NCI-H1048 (cell line): ENCODE data around the gene MKLN1.

Experiments
- DNase-seq: peaks from one replicate; lab custom pipeline; 2025; lab: John Stamatoyannopoulos, UW

Gene MKLN1

DNA sequence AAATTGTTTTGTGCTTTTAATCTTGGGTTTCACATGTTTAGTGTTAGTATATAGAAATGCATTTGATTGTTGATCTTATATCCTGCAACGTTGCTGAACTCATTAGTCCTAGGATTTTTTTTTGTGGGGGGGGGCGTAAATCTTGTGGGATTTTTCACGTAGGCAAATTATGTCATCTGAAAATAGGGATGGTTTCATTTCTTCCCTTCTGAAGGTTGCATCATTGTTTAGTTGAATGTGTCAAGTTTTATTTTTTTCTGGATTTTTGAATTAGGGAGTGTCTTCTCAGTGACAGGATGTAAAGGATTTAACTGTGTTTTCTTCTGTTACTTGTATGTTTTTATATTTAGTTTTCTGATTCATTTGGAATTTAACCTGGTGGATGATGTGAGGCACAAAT lies 26.7 kb downstream of the MKLN1 start:
- no peak for DNase-seq

DNA sequence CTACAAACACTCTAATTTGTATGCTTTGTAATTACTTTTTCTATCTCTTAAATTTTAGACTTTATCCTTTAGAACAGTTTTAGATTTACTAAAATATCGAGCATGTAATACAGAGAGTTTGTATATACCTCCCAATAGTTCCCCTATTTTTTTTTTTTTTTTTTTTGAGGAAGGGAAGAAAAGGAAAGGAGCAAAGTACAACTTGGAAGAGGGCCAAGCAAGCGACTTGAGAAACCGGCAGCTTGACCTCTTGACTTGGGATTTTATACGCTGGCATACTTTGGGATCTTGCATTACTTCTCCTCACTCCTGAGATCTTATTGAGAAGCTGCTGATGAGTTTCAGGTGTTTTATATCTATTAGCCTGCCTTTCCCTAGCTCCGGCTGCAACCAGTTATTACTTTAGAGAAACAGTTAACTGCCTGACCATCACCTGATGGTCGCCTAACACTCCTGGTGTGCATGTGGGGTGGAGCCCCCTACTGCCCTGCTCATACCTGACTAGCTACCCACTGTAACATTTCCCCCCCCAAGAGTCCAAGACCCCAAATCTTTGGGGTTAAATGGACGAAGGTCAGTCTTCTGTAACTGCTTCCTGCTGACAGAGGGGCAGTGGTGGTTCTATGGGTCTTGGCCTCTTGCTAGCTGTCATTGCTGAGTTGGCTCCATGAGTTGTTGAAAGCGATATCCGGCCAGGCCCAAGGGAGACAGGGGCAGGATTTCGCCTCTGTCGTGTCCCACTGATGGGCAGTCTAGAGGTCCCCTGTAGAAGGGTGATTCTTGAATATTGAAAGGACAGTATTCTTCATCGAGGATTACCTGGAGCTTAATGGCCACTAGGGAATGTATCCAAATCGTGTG lies 28.5 kb downstream of the MKLN1 start:
- no peak for DNase-seq

GRCh38 chr7:131357282-131357880 lies 29.7 kb downstream of the MKLN1 start:
- DNase-seq: no peak

- DNase-seq: no peak
Measured at GRCh38 chr7:131358636-131359035, 31.0 kb downstream of the MKLN1 start.

- DNase-seq: no peak
Measured at GRCh38 chr7:131359136-131359776, 31.6 kb downstream of the MKLN1 start.

GRCh38 chr7:131363719-131364118 lies 36.0 kb downstream of the MKLN1 start:
- DNase-seq: no peak

GRCh38 chr7:131364767-131365344 lies 37.2 kb downstream of the MKLN1 start:
- no peak for DNase-seq

GRCh38 chr7:131365838-131366237 lies 38.2 kb downstream of the MKLN1 start:
- DNase-seq: no peak

DNA sequence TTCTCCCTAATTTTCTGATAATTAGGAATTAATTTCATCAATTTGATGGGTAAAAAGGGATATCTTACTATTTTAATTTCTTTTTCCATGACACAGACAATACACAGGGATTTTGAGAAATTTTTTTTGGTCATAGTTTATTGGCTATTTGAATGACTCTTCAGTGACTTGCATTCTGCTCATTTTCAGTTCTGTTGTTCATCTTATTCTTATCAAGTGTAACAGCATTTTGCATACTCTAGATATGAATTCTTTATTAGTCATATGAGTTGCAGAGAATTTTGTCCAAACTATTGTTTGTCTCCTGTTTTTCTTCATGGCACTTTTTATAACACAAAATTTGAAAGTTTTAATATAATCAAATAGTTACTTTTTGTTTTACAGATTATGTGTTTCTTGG lies 41.7 kb downstream of the MKLN1 start:
- no peak for DNase-seq

GRCh38 chr7:131370523-131370968 lies 42.9 kb downstream of the MKLN1 start:
- DNase-seq: no peak

DNA sequence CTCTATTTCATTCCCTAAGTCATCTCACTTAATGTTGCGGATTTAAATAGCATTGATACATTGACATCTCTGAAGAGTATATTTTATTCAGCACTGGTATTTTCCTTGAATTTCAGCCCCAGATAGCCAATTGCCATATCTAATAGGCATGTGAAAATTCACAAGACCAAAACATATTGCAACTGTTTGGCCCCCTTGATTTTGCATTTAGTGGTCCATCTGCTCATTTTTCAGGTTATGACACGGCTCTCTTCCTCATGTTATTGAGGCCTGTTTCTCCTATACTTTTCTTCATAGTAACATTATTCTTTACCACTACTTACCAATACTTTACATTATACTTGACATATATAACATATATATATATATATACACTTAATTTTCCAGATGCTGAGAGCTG lies 43.7 kb downstream of the MKLN1 start:
- DNase-seq: no peak

DNA sequence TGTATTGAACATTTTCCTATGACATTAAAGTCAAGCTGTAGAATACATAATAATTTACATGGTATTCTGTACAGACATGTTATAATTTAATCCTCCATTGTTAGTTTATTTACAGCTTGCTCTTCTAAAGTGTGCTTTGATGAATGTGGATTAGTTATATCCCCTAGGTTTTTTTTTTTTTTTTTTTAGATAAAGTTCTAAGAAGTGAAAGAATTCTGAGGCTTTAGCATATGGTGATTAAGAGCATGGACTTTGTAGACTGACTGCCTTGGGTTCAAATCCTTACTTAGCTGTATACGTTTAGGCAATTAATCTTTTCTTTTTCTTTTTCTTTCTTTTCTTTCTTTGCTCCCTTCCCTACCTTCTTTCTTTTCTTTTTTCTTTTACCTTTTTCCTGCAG lies 44.9 kb downstream of the MKLN1 start:
- DNase-seq: no peak

DNA sequence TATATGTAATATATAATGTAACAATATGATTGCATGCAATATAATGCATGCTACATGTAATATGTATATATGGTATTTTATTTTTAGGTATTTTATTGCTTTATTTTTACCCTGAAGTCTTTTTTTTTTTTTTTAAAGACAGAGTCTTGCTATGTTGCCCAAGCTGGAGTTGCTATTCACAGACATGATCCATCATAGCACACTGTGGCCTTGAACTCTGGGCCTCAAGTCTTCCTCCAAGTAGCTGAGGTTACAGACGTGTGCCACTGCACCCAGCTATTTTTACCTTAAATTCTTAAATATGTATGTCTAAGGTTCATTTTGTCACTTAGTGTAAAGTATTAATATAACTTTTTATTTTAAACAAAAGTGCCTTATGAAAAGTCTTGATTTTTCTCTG lies 47.1 kb downstream of the MKLN1 start:
- DNase-seq: no peak

DNA sequence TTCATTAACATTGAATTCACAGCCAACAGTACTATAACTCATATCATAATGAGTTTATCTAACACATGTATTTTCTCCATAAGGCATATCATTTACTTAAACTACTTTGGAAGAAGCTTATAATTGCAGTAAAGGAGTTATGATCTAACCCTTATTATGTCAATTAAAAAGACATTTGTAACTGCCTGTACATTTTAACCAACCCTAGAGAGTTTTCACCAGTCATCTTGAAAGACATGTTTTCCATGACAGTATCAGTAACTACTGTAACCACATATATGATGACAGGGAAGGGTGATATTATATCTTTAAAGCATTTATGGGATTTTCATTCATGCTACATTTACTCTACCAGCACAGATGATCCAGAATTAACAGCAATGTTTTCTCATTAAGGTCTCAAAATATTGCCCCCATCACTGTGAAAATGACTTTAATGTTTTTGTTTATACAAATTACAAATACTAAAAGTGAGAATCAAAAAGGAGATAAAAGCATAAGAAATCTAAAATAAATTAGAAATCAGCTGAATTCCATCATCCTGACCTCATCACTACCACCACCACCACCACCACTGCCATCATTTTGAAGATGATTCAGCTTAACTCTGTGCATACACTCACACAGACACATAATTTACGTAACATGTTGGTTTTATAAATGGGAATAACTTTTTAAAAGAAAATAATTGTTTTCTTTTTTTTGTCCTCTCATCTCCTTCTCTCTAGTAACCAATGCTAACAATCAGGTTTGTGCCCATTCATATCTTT lies 53.6 kb downstream of the MKLN1 start:
- DNase-seq: no peak

DNA sequence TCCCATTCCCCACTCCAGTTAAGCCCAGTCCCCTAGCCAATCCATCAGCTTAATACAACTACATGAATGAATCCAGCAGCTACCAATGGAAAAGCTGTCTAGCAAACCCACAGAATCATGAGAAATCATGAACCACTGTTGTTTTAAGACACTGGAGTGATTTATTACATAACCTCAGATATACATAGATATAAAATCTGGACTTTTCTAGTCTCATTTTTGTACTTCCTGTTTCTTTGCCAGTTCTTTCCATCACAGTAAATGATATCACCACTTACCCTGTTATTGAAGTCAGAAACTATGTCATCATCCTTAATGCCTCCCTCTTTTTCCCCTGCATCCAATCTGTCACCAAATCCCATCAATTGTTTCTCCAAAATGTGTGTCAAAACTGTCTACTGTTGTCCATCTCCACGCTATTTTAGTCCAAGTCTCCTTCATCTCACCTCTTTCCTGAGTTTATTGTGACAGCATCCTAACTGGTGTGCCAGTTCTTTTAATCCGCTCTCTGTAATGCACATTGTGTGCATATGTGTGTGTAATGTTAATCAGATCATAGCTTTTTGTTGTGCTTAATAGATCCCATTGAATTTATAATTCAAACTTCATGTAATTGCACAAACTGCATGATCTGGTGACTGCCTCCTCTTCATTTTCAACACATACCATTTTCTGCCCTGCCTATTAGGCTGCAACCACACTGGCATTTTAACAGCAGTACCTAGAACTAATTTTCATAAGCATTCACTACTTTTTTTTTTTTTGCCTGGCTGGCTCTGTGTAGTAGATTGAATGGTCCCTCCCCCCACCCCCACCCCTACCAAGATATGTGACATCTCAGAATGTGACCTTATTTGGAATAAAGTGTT lies 56.0 kb downstream of the MKLN1 start:
- no peak for DNase-seq

DNA sequence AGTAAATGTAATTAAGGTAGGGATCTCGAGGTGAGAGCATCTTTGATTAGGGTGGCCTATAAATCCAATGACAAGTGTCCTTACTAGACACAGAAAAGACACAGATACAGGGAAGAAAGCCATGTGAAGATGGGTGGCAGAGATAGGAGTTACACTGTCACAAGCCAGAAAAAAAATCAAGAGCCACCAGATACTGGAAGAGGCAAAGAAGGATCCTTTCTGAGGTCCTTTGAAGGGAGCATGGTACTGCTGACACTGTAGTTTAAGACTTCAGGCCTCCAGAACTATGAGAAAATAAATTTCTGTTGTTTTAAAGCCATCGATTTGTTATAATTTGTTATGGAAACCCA lies 56.6 kb downstream of the MKLN1 start:
- no peak for DNase-seq

GRCh38 chr7:131385039-131385605 lies 57.4 kb downstream of the MKLN1 start:
- no peak for DNase-seq

GRCh38 chr7:131388126-131388525 lies 60.5 kb downstream of the MKLN1 start:
- no peak for DNase-seq

DNA sequence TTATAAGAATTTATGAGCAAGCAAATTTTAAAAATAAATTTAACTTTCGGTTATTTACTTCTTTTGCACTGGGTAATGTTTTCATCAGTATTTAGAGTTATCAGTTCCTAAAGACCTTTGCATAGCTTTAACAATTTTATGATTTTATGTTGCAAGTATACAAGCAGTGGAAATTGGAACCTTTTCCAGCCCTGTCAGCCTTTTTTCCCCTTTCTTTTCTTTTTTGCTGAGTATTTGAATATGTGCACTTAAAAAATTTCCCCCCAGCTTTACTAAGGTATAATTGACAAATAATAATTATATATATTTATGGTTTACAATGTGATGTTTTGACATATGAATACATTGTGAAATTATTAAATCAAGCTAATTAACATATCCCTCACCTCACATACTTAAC lies 62.6 kb downstream of the MKLN1 start:
- no peak for DNase-seq

GRCh38 chr7:131391145-131391544 lies 63.5 kb downstream of the MKLN1 start:
- no peak for DNase-seq

- no peak for DNase-seq
Measured at GRCh38 chr7:131400681-131401176, 73.1 kb downstream of the MKLN1 start.
